ENCODE results near the gene RPL5.

Gene RPL5

GRCh38 chr1:92820024-92820423, 11.8 kb upstream of the RPL5 start:
- no peak for DNase-seq (ENCODE audit: low spot score)

- no peak for DNase-seq (ENCODE audit: low spot score)
Observed at GRCh38 chr1:92820551-92820950, 11.3 kb upstream of the RPL5 start.

GRCh38 chr1:92822879-92823278, 9.0 kb upstream of the RPL5 start:
- DNase-seq (ENCODE audit: low spot score): no peak

- no peak for DNase-seq (ENCODE audit: low spot score)
Observed at GRCh38 chr1:92826792-92827191, 5.0 kb upstream of the RPL5 start.

GRCh38 chr1:92831368-92831761, 475 bp upstream of the RPL5 start:
- DNase-seq (ENCODE audit: low spot score): no peak

- DNase-seq (ENCODE audit: low spot score): no peak
Observed at GRCh38 chr1:92832537-92833114, 786 bp downstream of the RPL5 start.

- DNase-seq (ENCODE audit: low spot score): no peak
Observed at GRCh38 chr1:92833840-92834239, 2.0 kb downstream of the RPL5 start.

- DNase-seq (ENCODE audit: low spot score): no peak
Observed at GRCh38 chr1:92834617-92835016, 2.8 kb downstream of the RPL5 start.

- no peak for DNase-seq (ENCODE audit: low spot score)
Observed at GRCh38 chr1:92837062-92837461, 5.2 kb downstream of the RPL5 start.

- DNase-seq (ENCODE audit: low spot score): no peak
Observed at GRCh38 chr1:92838519-92838918, 6.7 kb downstream of the RPL5 start.

GRCh38 chr1:92839442-92839841, 7.6 kb downstream of the RPL5 start:
- no peak for DNase-seq (ENCODE audit: low spot score)

GRCh38 chr1:92840600-92840999, 8.8 kb downstream of the RPL5 start:
- no peak for DNase-seq (ENCODE audit: low spot score)

GRCh38 chr1:92842082-92843045, 10.5 kb downstream of the RPL5 start:
- DNase-seq (ENCODE audit: low spot score): no peak

- no peak for DNase-seq (ENCODE audit: low spot score)
Observed at GRCh38 chr1:92843046-92843423, 11.2 kb downstream of the RPL5 start.

- no peak for DNase-seq (ENCODE audit: low spot score)
Observed at GRCh38 chr1:92843429-92844352, 11.9 kb downstream of the RPL5 start.

- DNase-seq (ENCODE audit: low spot score): no peak
Observed at GRCh38 chr1:92844439-92844838, 12.6 kb downstream of the RPL5 start.

- no peak for DNase-seq (ENCODE audit: low spot score)
Observed at GRCh38 chr1:92845908-92846307, 14.1 kb downstream of the RPL5 start.

GRCh38 chr1:92848201-92848600, 16.4 kb downstream of the RPL5 start:
- no peak for DNase-seq (ENCODE audit: low spot score)

GRCh38 chr1:92850019-92850418, 18.2 kb downstream of the RPL5 start:
- no peak for DNase-seq (ENCODE audit: low spot score)

GRCh38 chr1:92851729-92852128, 19.9 kb downstream of the RPL5 start:
- DNase-seq (ENCODE audit: low spot score): no peak

- no peak for DNase-seq (ENCODE audit: low spot score)
Observed at GRCh38 chr1:92853299-92853698, 21.5 kb downstream of the RPL5 start.

GRCh38 chr1:92854101-92854785, 22.4 kb downstream of the RPL5 start:
- no peak for DNase-seq (ENCODE audit: low spot score)
